H1 (cell line): ENCODE results near the gene KAZALD1. TPM values are rescaled to one million over a fixed set of nuclear protein-coding genes. Genes with fewer than 3 reads are reported as not detected.

Source experiments
- CTCF ChIA-PET: fragments of 300-600 bp; sonication (Branson Sonifier 250); formaldehyde crosslinking; loops from one replicate; lab custom pipeline; 2021; ENCODE audit not compliant: partially characterized antibody; lab: Charles Lee
- POLR2A ChIA-PET: fragments of 300-600 bp; sonication (Branson Sonifier 250); formaldehyde crosslinking; loops from one replicate; lab custom pipeline; 2021; ENCODE audit warnings: inconsistent platforms; ENCODE audit not compliant: partially characterized antibody; lab: Charles Lee
- DNase-seq, 2 experiments: peaks; one replicate each; pipeline versions ENCODE4 v3.0.0 to v3.0.0-alpha.2; 2010 to 2022; ENCODE audit warnings: low spot score in 2 of 2, low read depth in 1 of 2, mixed read lengths in 1 of 2
- FAIRE-seq: peaks from 2 replicates; lab custom pipeline; 2011; peaks lifted over from hg19 to GRCh38; lab: Jason Lieb, UNC
- H2AFZ ChIP-seq: 2 replicates; pipeline ENCODE4 v1.8.1; 2012; ENCODE audit warnings: low read length, inconsistent platforms
- H2AK5ac ChIP-seq: 2 replicates; pipeline ENCODE4 v1.6.1; 2013; ENCODE audit warnings: low read depth, low read length
- H2BK120ac ChIP-seq: replicated peaks from 2 replicates; pipeline ENCODE3; 2013; ENCODE audit warnings: low read depth, low read length, inconsistent platforms
- H2BK12ac ChIP-seq: 2 replicates; pipeline ENCODE4 v1.6.1; 2013; ENCODE audit warnings: low read depth, low read length
- H2BK15ac ChIP-seq: 2 replicates; pipeline ENCODE4 v1.6.1; 2013; ENCODE audit warnings: low read length
- H2BK20ac ChIP-seq: 2 replicates; pipeline ENCODE4 v1.6.1; 2013; ENCODE audit warnings: low read length
- H2BK5ac ChIP-seq: 2 replicates; pipeline ENCODE4 v1.6.1; 2013; ENCODE audit warnings: low read depth, low read length
- H3K14ac ChIP-seq: 2 replicates; pipeline ENCODE4 v1.6.1; 2013; ENCODE audit warnings: inconsistent platforms; ENCODE audit not compliant: insufficient read length
- H3K18ac ChIP-seq: 2 replicates; pipeline ENCODE4 v1.6.1; 2013; ENCODE audit warnings: low read length; ENCODE audit errors: extremely low read depth
- H3K23ac ChIP-seq: 2 replicates; pipeline ENCODE4 v1.6.1; 2013; ENCODE audit warnings: inconsistent platforms; ENCODE audit not compliant: insufficient read length
- H3K23me2 ChIP-seq: 2 replicates; pipeline ENCODE4 v1.6.1; 2013; ENCODE audit warnings: low read depth, low read length
- H3K27ac ChIP-seq: 2 replicates; pipeline ENCODE4 v1.6.1; 2011; ENCODE audit warnings: low read depth, low read length, inconsistent platforms
- H3K27me3 ChIP-seq, 4 experiments: replicated peaks in 1 of 4; 1 replicate in 1 of 4; 2 replicates in 3 of 4; pipeline versions ENCODE4 v1.6.1 to v1.8.1; 2011 to 2013; ENCODE audit warnings: low read length in 3 of 4, mild to moderate bottlenecking in 3 of 4, inconsistent platforms in 2 of 4, mixed read lengths in 2 of 4, moderate library complexity in 1 of 4; ENCODE audit not compliant: control insufficient read depth in 3 of 4, insufficient read depth in 3 of 4; ENCODE audit errors: extremely low read depth in 1 of 4
- H3K36me3 ChIP-seq, 4 experiments: 2 replicates each; pipeline versions ENCODE4 v1.6.1 to v1.8.1; 2011 to 2013; ENCODE audit warnings: mild to moderate bottlenecking in 4 of 4, low read length in 3 of 4, moderate library complexity in 2 of 4, control low read depth in 1 of 4, inconsistent platforms in 1 of 4; ENCODE audit not compliant: insufficient read depth in 4 of 4, control insufficient read depth in 2 of 4
- H3K4ac ChIP-seq: replicated peaks from 2 replicates; pipeline ENCODE3; 2013; ENCODE audit warnings: low read length, low read depth, mixed read lengths, inconsistent platforms; ENCODE audit not compliant: insufficient read length
- H3K4me1 ChIP-seq, 4 experiments: replicated peaks in 1 of 4; 1 replicate in 1 of 4; 2 replicates in 3 of 4; pipeline versions ENCODE4 v1.6.1 to v1.8.1; 2011 to 2013; ENCODE audit warnings: low read length in 3 of 4, inconsistent platforms in 2 of 4, mixed read lengths in 1 of 4; ENCODE audit not compliant: insufficient read depth in 4 of 4, control insufficient read depth in 3 of 4
- H3K4me2 ChIP-seq, 2 experiments: 2 replicates each; pipeline versions ENCODE4 v1.6.1 to v1.8.1; 2011 to 2013; ENCODE audit warnings: low read depth in 2 of 2, low read length in 2 of 2, control low read depth in 1 of 2, inconsistent platforms in 1 of 2, mild to moderate bottlenecking in 1 of 2; ENCODE audit not compliant: insufficient read depth in 1 of 2
- H3K4me3 ChIP-seq, 4 experiments: fragments of 200-600, 300-600 bp in 1 of 4; sonication (generic), shearing (Covaris generic), sonication (Bioruptor Twin) in 1 of 4; 2 replicates each; pipeline versions ENCODE4 v1.5.1 to v1.8.1; 2011 to 2016; ENCODE audit warnings: low read length in 4 of 4, low read depth in 3 of 4, control low read depth in 2 of 4, inconsistent platforms in 2 of 4, mild to moderate bottlenecking in 2 of 4, mixed read lengths in 1 of 4, moderate library complexity in 1 of 4; ENCODE audit not compliant: insufficient read depth in 2 of 4; ENCODE audit errors: extremely low read depth in 1 of 4
- H3K56ac ChIP-seq: replicated peaks from 2 replicates; pipeline ENCODE3; 2013; ENCODE audit warnings: low read depth, mild to moderate bottlenecking, mixed read lengths, low read length, inconsistent platforms; ENCODE audit not compliant: insufficient read length
- H3K79me1 ChIP-seq: 2 replicates; pipeline ENCODE4 v1.6.1; 2013; ENCODE audit warnings: low read depth, low read length, control low read depth
- H3K79me2 ChIP-seq, 2 experiments: 2 replicates each; pipeline versions ENCODE4 v1.6.1 to v1.8.1; 2012 to 2013; ENCODE audit warnings: low read length in 2 of 2, mild to moderate bottlenecking in 2 of 2, inconsistent platforms in 1 of 2; ENCODE audit not compliant: insufficient read depth in 2 of 2, control insufficient read depth in 1 of 2
- H3K9ac ChIP-seq, 4 experiments: replicated peaks in 1 of 4; 1 replicate in 1 of 4; 2 replicates in 3 of 4; pipeline versions ENCODE4 v1.6.1 to v1.8.1; 2011 to 2013; ENCODE audit warnings: low read depth in 3 of 4, low read length in 3 of 4, control low read depth in 2 of 4, mild to moderate bottlenecking in 2 of 4, moderate library complexity in 2 of 4, inconsistent platforms in 1 of 4; ENCODE audit errors: extremely low read depth in 1 of 4
- H3K9me3 ChIP-seq, 2 experiments: 2 replicates each; pipeline versions ENCODE4 v1.6.1 to v1.8.1; 2012 to 2013; ENCODE audit warnings: mild to moderate bottlenecking in 2 of 2, moderate library complexity in 2 of 2, control low read depth in 1 of 2, inconsistent platforms in 1 of 2, low read depth in 1 of 2, low read length in 1 of 2, mixed read lengths in 1 of 2; ENCODE audit not compliant: insufficient read depth in 2 of 2
- H4K20me1 ChIP-seq, 2 experiments: replicated peaks in 1 of 2; 2 replicates each; pipeline versions ENCODE3 to v1.8.1; 2011 to 2013; ENCODE audit warnings: inconsistent platforms in 2 of 2, low read length in 2 of 2, mild to moderate bottlenecking in 1 of 2; ENCODE audit not compliant: insufficient read depth in 2 of 2, control insufficient read depth in 1 of 2
- H4K5ac ChIP-seq: 2 replicates; pipeline ENCODE4 v1.6.1; 2013; ENCODE audit warnings: low read length, low read depth, mixed read lengths, inconsistent platforms; ENCODE audit not compliant: insufficient read length
- H4K8ac ChIP-seq: 2 replicates; pipeline ENCODE4 v1.8.0; 2013; ENCODE audit warnings: mild to moderate bottlenecking, moderate library complexity, low read length, inconsistent platforms; ENCODE audit not compliant: insufficient read depth; ENCODE audit errors: extremely low read depth
- H4K91ac ChIP-seq: replicated peaks from 2 replicates; pipeline ENCODE3; 2013; ENCODE audit warnings: low read length, mixed read lengths, inconsistent platforms; ENCODE audit not compliant: insufficient read length
- CBX8 ChIP-seq: fragments of 300-800, 300-1000 bp; sonication (generic); IDR thresholded peaks from 2 replicates; pipeline ENCODE4 v1.7.1; 2016; ENCODE audit warnings: low read depth, low read length, borderline replicate concordance
- HDAC2 ChIP-seq, 2 experiments: fragments of 300-600 bp in 1 of 2; sonication (generic) in 1 of 2; IDR thresholded peaks; 2 replicates each; pipeline ENCODE4 v1.6.1; 2011 to 2012; ENCODE audit warnings: low read depth in 2 of 2, low read length in 2 of 2, mild to moderate bottlenecking in 2 of 2, moderate library complexity in 2 of 2, borderline replicate concordance in 1 of 2, inconsistent platforms in 1 of 2
- KDM1A ChIP-seq: fragments of 200-600, 300-600 bp; sonication (generic); IDR thresholded peaks from 2 replicates; pipeline ENCODE4 v1.7.1; 2016; ENCODE audit warnings: mild to moderate bottlenecking, low read length, borderline replicate concordance
- KDM4A ChIP-seq: IDR thresholded peaks from one replicate; pipeline ENCODE4 v1.7.1; 2012; ENCODE audit warnings: low read depth, mild to moderate bottlenecking, moderate library complexity, low read length, inconsistent platforms; ENCODE audit not compliant: severe bottlenecking
- MAFK ChIP-seq: IDR thresholded peaks from 2 replicates; pipeline ENCODE4 v1.6.1; 2012; ENCODE audit warnings: low read depth, mild to moderate bottlenecking, improper control_type of control experiment, low read length
- POLR2A ChIP-seq, 2 experiments: IDR thresholded peaks; 1 replicate in 1 of 2; 2 replicates in 1 of 2; pipeline ENCODE4 v1.6.1; 2011; ENCODE audit warnings: low read depth in 2 of 2, low read length in 2 of 2, mild to moderate bottlenecking in 2 of 2; ENCODE audit errors: control extremely low read depth in 1 of 2
- RBBP5 ChIP-seq: IDR thresholded peaks from 2 replicates; pipeline ENCODE4 v1.7.1; 2012; ENCODE audit warnings: low read depth, mild to moderate bottlenecking, inconsistent platforms, low read length, moderate library complexity, borderline replicate concordance
- SIX5 ChIP-seq: IDR thresholded peaks from 2 replicates; pipeline ENCODE4 v1.6.1; 2011; ENCODE audit warnings: mild to moderate bottlenecking, low read depth, low read length
- SRF ChIP-seq: IDR thresholded peaks from 2 replicates; pipeline ENCODE4 v1.6.1; 2011; ENCODE audit warnings: mild to moderate bottlenecking, low read depth, low read length, moderate library complexity
- WGBS, 2 experiments: shearing (Covaris generic) in 1 of 2; methylation state at CpG; one replicate each; pipeline versions ENCODE4 v1.1.6 to v1.1.7; 2013 to 2015; ENCODE audit warnings: low lambda C conversion rate in 2 of 2, mixed read lengths in 2 of 2, inconsistent platforms in 1 of 2, low coverage in 1 of 2, missing lambda C conversion rate in 1 of 2; ENCODE audit not compliant: insufficient replicate concordance in 2 of 2, insufficient coverage in 1 of 2, insufficient read length in 1 of 2; ENCODE audit errors: extremely low coverage in 1 of 2, missing lambda C conversion rate in 1 of 2; 5-methylcytosine and 5-hydroxymethylcytosine counted together
- polyA plus RNA-seq, 7 experiments: library from polyadenylated mRNA; depleted of rRNA in 3 of 7; stranded (reverse) in 5 of 7; unstranded in 2 of 7; fragments of >200 nt in 5 of 7; fragments of 200-250 nt in 2 of 7; gene quantifications; 1 replicate in 5 of 7; 2 replicates in 1 of 7; 4 replicates in 1 of 7; pipeline versions ENCODE4 v1.2.1 to v1.2.3, GENCODE V29; 2011 to 2013; ENCODE audit warnings: missing spikeins in 2 of 7, mixed read lengths in 2 of 7
- total RNA-seq: library from RNA; stranded (reverse); fragmentation: NEBNext Ultra II Directional; extraction: Animal tissue kit (Norgen Biotek cat#: 25700); gene quantifications from 2 replicates; pipeline ENCODE4 v1.2.1, GENCODE V29; 2021
- TF ChIP-seq, protein P1 (sequence below): IDR thresholded peaks from 2 replicates; pipeline ENCODE4 v1.6.1; 2012; ENCODE audit warnings: inconsistent platforms

The KAZALD1 gene
- total and polyA plus RNA-seq, 2 of the 8 experiments (the other 6 are each of a cell fraction or from before 2014, with no cell fraction given): 0.65 to 1.9 TPM

DNA sequence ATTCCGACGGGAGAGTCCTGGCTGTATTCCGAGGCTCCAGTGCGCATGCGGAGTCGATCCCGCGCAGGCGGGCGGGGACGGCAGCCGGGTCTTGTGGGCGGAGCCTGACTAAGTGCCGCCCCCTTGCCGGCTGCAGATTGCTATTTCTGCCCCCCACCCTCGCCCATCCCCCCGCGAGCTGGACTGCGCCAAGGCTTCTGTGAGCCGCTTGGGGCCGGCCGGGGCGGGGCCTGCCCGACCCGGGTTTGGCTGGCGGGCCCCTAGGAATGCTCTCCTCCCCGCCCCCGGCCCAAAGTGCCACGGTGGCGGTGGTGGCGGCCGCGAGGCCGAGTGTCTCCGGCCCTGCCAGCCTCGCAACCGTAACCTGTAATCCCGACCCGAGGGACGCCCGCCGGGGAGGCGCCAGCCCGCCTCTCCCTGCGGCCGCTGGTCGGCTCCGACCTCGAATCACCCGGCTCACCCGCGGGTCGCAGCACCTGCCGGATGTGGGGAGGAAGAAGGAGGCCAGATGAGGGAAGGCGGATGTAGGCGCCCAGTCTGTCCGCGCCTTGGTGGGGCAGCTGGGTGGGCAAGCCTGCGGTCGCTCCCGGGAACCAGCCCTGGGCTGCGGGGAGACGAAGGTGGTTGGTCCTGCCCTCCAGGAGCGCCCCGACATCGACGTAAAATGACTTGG, 702 bp upstream of the KAZALD1 start:
- DNase-seq: peak; percentile 90 to 99
- Histone ChIP-seq H4K5ac (peak overlapping the region; percentile 100), H2BK15ac (peak overlapping the region; percentile 99; the same call in 1 of the 2 replicates), H2AK5ac (no peak overlapping the region), H3K79me1 (no peaks in the 10 kb centered on the region), H3K9ac (peak overlapping the region; percentile 78 to 97 (median 92)), H3K23ac (no peak overlapping the region), H3K4me2 (peak overlapping the region; percentile 67 to 93), H3K14ac (no peak overlapping the region), H2BK120ac (no peak overlapping the region), H3K4me1 (peaks cover 4 to 30% (median 21%) of the 10 kb centered on the region in 4 experiments), H4K8ac (peak overlapping the region; percentile 96), H3K27me3 (peaks cover 43 to 50% (median 47%) of the 10 kb centered on the region in 4 experiments), H3K4ac (no peak overlapping the region), H2BK20ac (0 out of 2 replicates have a peak overlapping the region, but pooled peaks have one; percentile 9), H3K56ac (peak overlapping the region; percentile 98), H3K36me3 (no peaks in the 10 kb centered on the region; a peak in 1 of 8 replicates), H2BK12ac (peak overlapping the region; percentile 82; the same call in 1 of the 2 replicates), H4K20me1 (peaks cover 10 to 25% of the 10 kb centered on the region in 2 experiments), H4K91ac (peak overlapping the region; percentile 99), H3K27ac (peak overlapping the region; percentile 76; the same call in 1 of the 2 replicates), H2AFZ (peak overlapping the region; percentile 85), H3K9me3 (no peaks in the 10 kb centered on the region), H3K4me3 (peak overlapping the region; percentile 89 to 97 (median 94)), H2BK5ac (peak overlapping the region; percentile 99), H3K79me2 (peaks cover 0 to 3% of the 10 kb centered on the region in 2 experiments; a peak in 1 of 4 replicates), H3K18ac (peak overlapping the region; percentile 100), H3K23me2 (peaks cover 14% of the 10 kb centered on the region; the same call in 1 of the 2 replicates)
- WGBS, 2 experiments: 3% methylated on average over 49 of the region's 67 CpGs; no CpG with 5 or more reads in 1 of the 2 experiments
- ChIA-PET CTCF (interaction anchor here (0.6 to 59.5 kb wide), 18 partner anchors 13 to 465 kb away, joined by 3 to 2176 read pairs (median 5); partner anchors contain the start of genes KAZALD1, PDZD7 and SFXN3), POLR2A (interaction anchor here (0.6 to 8.4 kb wide), 11 partner anchors 9 to 1680 kb away, joined by 3 to 85 read pairs (median 3); no protein-coding TSS in a partner anchor)
- FAIRE-seq: no peak
- TF ChIP-seq KDM1A (no peak), CBX8 (no peak), MAFK (no peak), RBBP5 (peak; percentile 82), HDAC2 (IDR thresholded peaks at IDR 0.05; ENCODE audit: borderline replicate concordance in 1 of 2, low read depth in 2 of 2, low read length in 2 of 2) (no peak; a peak in 1 of 4 replicates), KDM4A (peak; percentile 72), POLR2A (IDR thresholded peaks at IDR 0.05; ENCODE audit: control extremely low read depth in 1 of 2, low read depth in 2 of 2, low read length in 2 of 2) (peak in 1 of 2 experiments; percentile 26; a peak in 1 of 3 replicates), SIX5 (no peak), SRF (no peak)
- TF ChIP-seq, protein P1, sequence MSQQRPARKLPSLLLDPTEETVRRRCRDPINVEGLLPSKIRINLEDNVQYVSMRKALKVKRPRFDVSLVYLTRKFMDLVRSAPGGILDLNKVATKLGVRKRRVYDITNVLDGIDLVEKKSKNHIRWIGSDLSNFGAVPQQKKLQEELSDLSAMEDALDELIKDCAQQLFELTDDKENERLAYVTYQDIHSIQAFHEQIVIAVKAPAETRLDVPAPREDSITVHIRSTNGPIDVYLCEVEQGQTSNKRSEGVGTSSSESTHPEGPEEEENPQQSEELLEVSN: peak; percentile 60
